ENCODE results near the gene IQCE. TPM values are rescaled to one million over a fixed set of nuclear protein-coding genes. Genes with fewer than 3 reads are reported as not detected.

The IQCE gene
- total and polyA plus RNA-seq, 2 donors (not counting 1 experiment from before 2014, with no cell fraction given): 3.5 to 9.5 TPM

GRCh38 chr7:2555121-2556052 lies 3.4 kb upstream of the IQCE start, which contains the start of gene BRAT1:
Gene BRAT1 (minus strand): TSS chr7:2555524. CDS start chr7:2554431, 1,093 bp downstream.
- H3K9me3 ChIP-seq (ENCODE audit: control extremely low read depth in 1 of 3, control insufficient read depth in 2 of 3, insufficient read depth in 1 of 3, low read length in 2 of 3): peaks cover 0 to 3% (median 0%) of the 10 kb centered on the region in 3 donors
- Mint-ChIP-seq H3K27ac (peak within 1 kb of the TSS; percentile 96), H3K4me3 (peak within 1 kb of the TSS; percentile 90), H3K27me3 (no peaks in the 10 kb centered on the region), H3K4me1 (peaks cover 38% of the 10 kb centered on the region), H3K9me3 (ENCODE audit: insufficient read depth) (no peaks in the 10 kb centered on the region)
- ATAC-seq (ENCODE audit: low read depth) (peak; percentile 87), DNase-seq (peak; percentile 95)
- no peaks in the 10 kb centered on the region for H3K27me3 ChIP-seq (replicated peaks in 1 of 4; ENCODE audit: control extremely low read depth in 1 of 4, control insufficient read depth in 3 of 4, insufficient read depth in 4 of 4, low read length in 3 of 4)
- ChIA-PET CTCF (interaction anchor here (1.0 to 1.2 kb wide), 3 partner anchors 25 to 154 kb away, joined by 3 to 4 read pairs (median 4); no protein-coding TSS in a partner anchor), POLR2A (interaction anchor here (0.7 to 1.4 kb wide), 5 partner anchors 25 to 115 kb away, joined by 3 to 16 read pairs (median 10); no protein-coding TSS in a partner anchor)
- H2AFZ ChIP-seq (ENCODE audit: insufficient read depth, low read depth, low read length, poor library complexity, severe bottlenecking): peak within 1 kb of the TSS; percentile 99
- peak within 1 kb of the TSS; percentile 47 to 87 (median 81) for H3K4me3 ChIP-seq (ENCODE audit: control extremely low read depth in 1 of 5, extremely low read depth in 1 of 5, insufficient read depth in 1 of 5, low read depth in 2 of 5, low read length in 4 of 5)
- H3K4me1 ChIP-seq (ENCODE audit: control insufficient read depth in 2 of 2, insufficient read depth in 2 of 2, low read length in 2 of 2): peaks cover 26 to 34% of the 10 kb centered on the region in 2 donors
- TF ChIP-seq CTCF (IDR thresholded peaks at IDR 0.05) (peak; percentile 59), EZH2 (IDR thresholded peaks at IDR 0.05; ENCODE audit: borderline replicate concordance, insufficient read depth, low read depth, low read length, poor library complexity, severe bottlenecking) (no peak)
- peaks cover 16% of the 10 kb centered on the region for H4K20me1 ChIP-seq (ENCODE audit: control insufficient read depth, insufficient read depth, low read length, poor library complexity, severe bottlenecking)
- H3K36me3 ChIP-seq (replicated peaks in 1 of 2; ENCODE audit: control extremely low read depth in 1 of 2, control insufficient read depth in 1 of 2, extremely low read depth in 1 of 2, insufficient read depth in 2 of 2, low read length in 1 of 2): peaks cover 0 to 2% of the 10 kb centered on the region in 2 experiments
- peaks cover 42% of the 10 kb centered on the region for H3K79me2 ChIP-seq (ENCODE audit: control insufficient read depth, insufficient read depth, low read length)
- intact Hi-C loops (cut with micrococcal nuclease): loop anchor here (1.0 to 5.0 kb wide), 7 partner anchors 26 to 154 kb away; partner anchors contain the start of genes GRIFIN, LFNG and TTYH3
- under 1% methylated on average over 79 of the region's 79 CpGs for WGBS (ENCODE audit: insufficient coverage)
- H3K27ac ChIP-seq (ENCODE audit: low read length in 2 of 2): peak within 1 kb of the TSS; percentile 96 to 100
- peak within 1 kb of the TSS; percentile 99 for H3K9ac ChIP-seq (ENCODE audit: low read length)
- peak within 1 kb of the TSS; percentile 98 for H3K4me2 ChIP-seq (replicated peaks; ENCODE audit: low read depth, low read length, poor library complexity, severe bottlenecking)
